Activated CD4-positive, alpha-beta memory T cell treated with anti-CD3 and anti-CD28 coated beads, Interleukin-2, amount 10 ng/mL, durations not matched to agents 7 days and 5 days (primary cell): ENCODE data around the gene COPE. TPM values are rescaled to one million over a fixed set of nuclear protein-coding genes. Genes with fewer than 3 reads are reported as not detected.

Source experiments
- CTCF ChIA-PET: fragments of 350-600 bp; sonication (Branson Sonifier 250); formaldehyde crosslinking; loops from one replicate; lab custom pipeline; 2021; ENCODE audit warnings: antibody characterized with exemption, inconsistent platforms; lab: Charles Lee
- POLR2A ChIA-PET: fragments of 350-600 bp; sonication (Branson Sonifier 250); formaldehyde crosslinking; loops from one replicate; lab custom pipeline; 2021; ENCODE audit warnings: antibody characterized with exemption; lab: Charles Lee
- DNase-seq: peaks from one replicate; pipeline ENCODE4 v3.0.0-alpha.2; 2020
- H3K27ac Mint-ChIP-seq: one replicate; pipeline ENCODE4 v1.8.0; 2021; ENCODE audit warnings: mild to moderate bottlenecking, mixed read lengths
- H3K27me3 Mint-ChIP-seq: one replicate; pipeline ENCODE4 v1.8.0; 2021; ENCODE audit warnings: mixed read lengths
- H3K36me3 Mint-ChIP-seq: one replicate; pipeline ENCODE4 v1.8.0; 2021; ENCODE audit warnings: low read depth, mixed read lengths
- H3K4me1 Mint-ChIP-seq: one replicate; pipeline ENCODE4 v1.8.0; 2021; ENCODE audit warnings: mixed read lengths
- H3K4me3 Mint-ChIP-seq: one replicate; pipeline ENCODE4 v1.8.0; 2021; ENCODE audit warnings: mild to moderate bottlenecking, mixed read lengths
- H3K9me3 Mint-ChIP-seq: one replicate; pipeline ENCODE4 v1.8.0; 2021; ENCODE audit warnings: mixed read lengths
- total RNA-seq, 2 experiments: library from RNA; stranded (reverse); gene quantifications; one replicate each; pipeline ENCODE4 v1.2.3, GENCODE V29; 2021

COPE gene
- total RNA-seq, 2 experiments from 2014 or later: 274 to 278 TPM

DNA sequence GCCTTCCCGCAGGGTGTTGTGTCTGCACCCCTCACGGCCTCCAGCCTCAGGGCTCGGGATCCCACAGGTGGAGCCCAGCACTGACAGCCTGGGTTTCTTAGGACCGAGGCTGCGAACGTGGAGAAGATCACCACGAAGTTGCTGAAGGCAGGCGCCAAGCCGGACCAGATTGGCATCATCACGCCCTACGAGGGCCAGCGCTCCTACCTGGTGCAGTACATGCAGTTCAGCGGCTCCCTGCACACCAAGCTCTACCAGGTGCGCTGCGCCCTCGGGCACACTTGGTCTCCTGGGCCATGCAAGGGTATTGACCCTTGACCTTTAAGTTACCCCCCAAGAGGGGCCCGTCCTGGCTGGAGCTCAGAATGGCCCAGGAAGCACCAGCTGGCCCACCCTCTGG lies 58.5 kb downstream of the COPE start:
- Mint-ChIP-seq H3K27me3 (no peaks in the 10 kb centered on the region), H3K36me3 (peaks cover 72% of the 10 kb centered on the region), H3K4me1 (peaks cover 3% of the 10 kb centered on the region), H3K4me3 (no peak overlapping the region), H3K9me3 (no peaks in the 10 kb centered on the region), H3K27ac (no peak overlapping the region)
- POLR2A ChIA-PET: no interaction called here
- CTCF ChIA-PET: no interaction called here
- no peak for DNase-seq

DNA sequence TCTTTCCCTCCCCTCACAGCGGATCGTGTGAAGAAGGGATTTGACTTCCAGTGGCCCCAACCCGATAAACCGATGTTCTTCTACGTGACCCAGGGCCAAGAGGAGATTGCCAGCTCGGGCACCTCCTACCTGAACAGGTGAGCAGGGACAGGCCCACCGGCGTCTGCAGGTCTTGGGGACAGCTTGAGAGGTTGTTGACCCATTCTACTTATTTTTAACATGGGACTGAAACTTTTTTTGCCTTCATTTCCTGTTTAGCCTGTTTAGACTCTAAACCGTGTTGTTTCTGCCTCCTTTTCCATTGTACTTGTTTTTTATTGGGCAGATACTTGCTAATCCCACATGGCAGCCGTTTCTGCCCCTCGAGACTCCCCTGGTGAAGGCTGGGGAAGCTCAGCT lies 58.9 kb downstream of the COPE start:
- H3K9me3 Mint-ChIP-seq: no peaks in the 10 kb centered on the region
- peaks cover 3% of the 10 kb centered on the region for H3K4me1 Mint-ChIP-seq
- DNase-seq: no peak
- no peak overlapping the region for H3K27ac Mint-ChIP-seq
- H3K4me3 Mint-ChIP-seq: no peak overlapping the region
- no peaks in the 10 kb centered on the region for H3K27me3 Mint-ChIP-seq
- POLR2A ChIA-PET: no interaction called here
- CTCF ChIA-PET: no interaction called here
- H3K36me3 Mint-ChIP-seq: peaks cover 73% of the 10 kb centered on the region

DNA sequence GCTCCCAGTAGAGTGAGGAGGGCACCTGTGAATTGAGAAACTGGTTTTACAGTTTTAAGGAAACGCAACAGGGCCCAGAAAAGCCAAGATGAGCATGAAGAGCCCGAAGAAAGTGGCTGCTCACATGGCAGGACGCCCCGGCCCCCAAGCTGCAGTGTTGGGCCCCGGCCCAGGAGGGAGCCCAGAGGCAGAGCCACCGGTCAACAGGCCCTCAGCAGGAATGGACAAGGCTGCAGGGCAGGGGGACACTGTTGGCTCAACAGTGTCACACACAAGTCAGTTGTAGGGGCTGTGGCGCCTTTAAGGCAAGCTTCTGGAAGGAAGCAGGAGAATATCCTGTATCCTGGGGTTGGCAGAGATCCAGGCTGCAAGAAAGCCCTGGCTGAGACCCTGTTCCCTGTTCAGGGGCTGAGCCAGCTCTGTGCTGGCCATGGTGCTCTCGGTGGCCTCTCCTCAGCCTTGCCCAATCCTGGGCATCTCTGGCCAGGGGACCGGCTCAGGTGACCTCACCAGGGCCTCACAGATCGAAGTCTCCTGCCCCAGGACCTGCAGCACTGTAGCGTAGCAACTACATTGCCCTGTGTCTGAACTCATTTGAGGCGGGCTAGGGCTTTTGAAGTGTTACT lies 59.4 kb downstream of the COPE start:
- no peak for DNase-seq

DNA sequence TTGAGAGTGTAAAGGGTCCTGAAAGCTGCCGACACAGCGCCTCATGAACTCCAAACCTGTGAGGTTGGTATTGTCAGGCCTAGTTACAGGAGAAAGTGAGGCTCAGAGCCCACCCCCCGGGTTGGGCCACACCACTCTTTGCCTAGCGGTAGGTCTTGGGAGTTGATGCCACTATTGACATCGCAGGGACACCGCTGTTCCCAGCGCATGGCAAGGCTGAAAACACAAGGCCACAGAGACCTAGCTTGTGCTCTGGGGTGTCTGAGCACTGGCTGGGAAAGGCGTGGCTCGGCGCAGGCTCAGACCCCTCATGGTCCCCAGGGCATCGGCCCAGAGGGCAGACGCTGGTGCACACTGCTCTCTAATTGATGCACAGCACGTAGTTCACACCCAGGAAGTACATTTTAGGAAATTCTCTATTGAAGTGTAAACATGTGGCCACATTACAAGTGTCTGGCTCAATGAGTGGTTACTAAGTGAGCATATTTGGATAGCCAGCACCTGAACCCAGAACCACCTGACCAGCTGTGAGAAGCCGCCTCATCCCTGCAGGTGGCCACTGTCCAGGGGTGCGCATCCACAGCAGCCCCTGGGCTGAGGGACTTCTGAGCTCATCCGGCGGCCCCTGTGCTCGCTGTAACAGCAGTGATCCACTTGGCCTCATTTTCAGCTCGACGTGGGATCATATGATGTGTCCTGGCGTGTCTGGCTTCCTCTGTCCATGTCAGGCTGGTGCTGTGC lies 60.1 kb downstream of the COPE start:
- Mint-ChIP-seq H3K27ac (no peak overlapping the region), H3K4me1 (peaks cover 3% of the 10 kb centered on the region), H3K9me3 (no peaks in the 10 kb centered on the region), H3K36me3 (peaks cover 72% of the 10 kb centered on the region), H3K27me3 (no peaks in the 10 kb centered on the region), H3K4me3 (no peak overlapping the region)
- CTCF ChIA-PET: no interaction called here
- DNase-seq: no peak
- POLR2A ChIA-PET: interaction anchor here (0.9 to 1.3 kb wide), 2 partner anchors 9 to 10 kb away, joined by 3 read pairs; no protein-coding TSS in a partner anchor

More for the DNA sequence above, 59.4 kb downstream of the COPE start:
- Mint-ChIP-seq H3K27me3 (no peaks in the 10 kb centered on the region), H3K4me3 (no peak overlapping the region), H3K4me1 (peaks cover 3% of the 10 kb centered on the region), H3K9me3 (no peaks in the 10 kb centered on the region), H3K36me3 (peaks cover 72% of the 10 kb centered on the region), H3K27ac (no peak overlapping the region)
- ChIA-PET CTCF (no interaction called here), POLR2A (interaction anchor here (0.9 kb wide), 1 partner anchor 10 kb away, joined by 3 read pairs; no protein-coding TSS in a partner anchor)

DNA sequence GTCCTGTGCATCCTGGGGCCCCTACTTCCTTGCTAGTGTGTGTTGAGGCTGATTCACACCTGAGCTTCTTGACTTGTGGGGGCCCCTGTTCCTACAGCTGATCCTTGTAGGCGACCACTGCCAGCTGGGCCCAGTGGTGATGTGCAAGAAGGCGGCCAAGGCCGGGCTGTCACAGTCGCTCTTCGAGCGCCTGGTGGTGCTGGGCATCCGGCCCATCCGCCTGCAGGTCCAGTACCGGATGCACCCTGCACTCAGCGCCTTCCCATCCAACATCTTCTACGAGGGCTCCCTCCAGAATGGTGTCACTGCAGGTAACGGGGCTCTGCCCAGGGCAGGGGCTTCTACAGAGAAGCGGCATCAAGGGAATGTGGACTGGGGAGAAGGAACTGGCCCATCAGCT lies 62.0 kb downstream of the COPE start:
- H3K4me3 Mint-ChIP-seq: no peak overlapping the region
- H3K9me3 Mint-ChIP-seq: no peaks in the 10 kb centered on the region
- POLR2A ChIA-PET: interaction anchor here (1.8 kb wide), 1 partner anchor 25 kb away, joined by 5 read pairs; no protein-coding TSS in a partner anchor
- no peak for DNase-seq
- CTCF ChIA-PET: no interaction called here
- H3K36me3 Mint-ChIP-seq: peaks cover 75% of the 10 kb centered on the region
- H3K4me1 Mint-ChIP-seq: peaks cover 3% of the 10 kb centered on the region
- H3K27me3 Mint-ChIP-seq: no peaks in the 10 kb centered on the region
- no peak overlapping the region for H3K27ac Mint-ChIP-seq

DNA sequence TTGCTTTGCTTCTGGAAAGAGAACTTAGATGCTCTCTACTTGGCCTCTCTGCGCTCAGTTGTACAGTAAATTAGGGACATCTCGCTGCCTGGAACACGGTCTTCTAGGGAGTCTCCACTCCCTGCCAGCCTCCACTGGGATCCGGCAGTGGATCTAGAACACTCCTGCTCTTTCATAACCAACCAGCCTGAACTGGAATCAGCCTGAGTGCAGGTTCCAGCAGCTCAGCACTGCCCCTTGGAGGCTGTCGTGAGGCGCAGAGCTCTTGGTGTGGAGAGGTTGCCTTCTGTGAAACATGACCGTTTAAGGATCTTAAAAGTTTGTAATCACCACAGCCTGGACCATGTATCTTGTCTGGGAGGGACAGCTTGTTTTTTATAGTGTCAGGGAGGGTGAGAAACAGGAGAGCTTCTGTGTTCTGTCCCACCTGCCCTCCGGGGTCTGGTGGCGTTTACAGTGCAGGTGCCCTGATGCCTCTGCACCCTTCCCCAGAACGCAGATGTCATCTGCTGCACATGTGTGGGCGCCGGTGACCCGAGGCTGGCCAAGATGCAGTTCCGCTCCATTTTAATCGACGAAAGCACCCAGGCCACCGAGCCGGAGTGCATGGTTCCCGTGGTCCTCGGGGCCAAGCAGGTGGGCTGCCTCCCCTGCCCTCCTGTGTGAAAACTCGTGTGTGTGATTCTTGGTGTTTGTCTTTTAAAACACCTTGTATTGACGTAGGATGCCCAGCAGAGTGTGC lies 62.6 kb downstream of the COPE start:
- Mint-ChIP-seq H3K4me3 (no peak overlapping the region), H3K9me3 (no peaks in the 10 kb centered on the region), H3K27me3 (no peaks in the 10 kb centered on the region), H3K4me1 (peaks cover 3% of the 10 kb centered on the region), H3K36me3 (peaks cover 73% of the 10 kb centered on the region), H3K27ac (no peak overlapping the region)
- CTCF ChIA-PET: interaction anchor here (1.2 to 2.0 kb wide), 3 partner anchors 9 to 14 kb away, joined by 3 to 11 read pairs (median 6); no protein-coding TSS in a partner anchor
- POLR2A ChIA-PET: interaction anchor here (0.8 to 1.8 kb wide), 2 partner anchors 24 to 256 kb away, joined by 3 to 5 read pairs; no protein-coding TSS in a partner anchor
- DNase-seq: no peak

DNA sequence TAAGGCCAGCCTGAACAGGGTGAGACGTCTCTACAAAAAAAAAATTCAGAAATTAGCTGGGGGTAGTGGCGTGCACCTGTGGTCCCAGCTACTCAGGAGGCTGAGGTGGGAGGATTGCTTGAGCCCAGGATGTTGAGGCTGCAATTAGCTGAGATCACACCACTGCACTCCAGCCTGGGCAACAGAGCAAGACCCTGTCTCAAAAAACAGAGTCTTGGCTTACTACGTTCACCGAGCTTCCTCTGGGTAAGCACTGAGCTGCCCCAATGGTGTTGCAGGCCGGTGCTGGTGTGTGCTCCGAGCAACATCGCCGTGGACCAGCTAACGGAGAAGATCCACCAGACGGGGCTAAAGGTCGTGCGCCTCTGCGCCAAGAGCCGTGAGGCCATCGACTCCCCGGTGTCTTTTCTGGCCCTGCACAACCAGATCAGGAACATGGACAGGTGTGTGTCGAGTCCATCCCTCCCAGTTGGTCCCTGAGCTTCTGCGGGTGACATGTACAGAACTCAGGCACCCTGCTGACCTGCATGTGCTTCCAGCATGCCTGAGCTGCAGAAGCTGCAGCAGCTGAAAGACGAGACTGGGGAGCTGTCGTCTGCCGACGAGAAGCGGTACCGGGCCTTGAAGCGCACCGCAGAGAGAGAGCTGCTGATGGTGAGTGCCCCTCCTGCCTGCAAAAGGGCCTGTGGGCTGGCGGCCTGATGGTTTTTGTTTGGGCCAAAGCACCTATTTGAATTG lies 63.4 kb downstream of the COPE start:
- H3K9me3 Mint-ChIP-seq: no peaks in the 10 kb centered on the region
- no peak for DNase-seq
- peaks cover 73% of the 10 kb centered on the region for H3K36me3 Mint-ChIP-seq
- H3K4me3 Mint-ChIP-seq: no peak overlapping the region
- H3K27me3 Mint-ChIP-seq: no peaks in the 10 kb centered on the region
- POLR2A ChIA-PET: interaction anchor here (0.8 to 1.8 kb wide), 4 partner anchors 8 to 266 kb away, joined by 3 to 5 read pairs (median 3); no protein-coding TSS in a partner anchor
- peaks cover 3% of the 10 kb centered on the region for H3K4me1 Mint-ChIP-seq
- H3K27ac Mint-ChIP-seq: no peak overlapping the region
- CTCF ChIA-PET: interaction anchor here (1.2 to 2.0 kb wide), 3 partner anchors 9 to 13 kb away, joined by 3 to 11 read pairs (median 6); no protein-coding TSS in a partner anchor

DNA sequence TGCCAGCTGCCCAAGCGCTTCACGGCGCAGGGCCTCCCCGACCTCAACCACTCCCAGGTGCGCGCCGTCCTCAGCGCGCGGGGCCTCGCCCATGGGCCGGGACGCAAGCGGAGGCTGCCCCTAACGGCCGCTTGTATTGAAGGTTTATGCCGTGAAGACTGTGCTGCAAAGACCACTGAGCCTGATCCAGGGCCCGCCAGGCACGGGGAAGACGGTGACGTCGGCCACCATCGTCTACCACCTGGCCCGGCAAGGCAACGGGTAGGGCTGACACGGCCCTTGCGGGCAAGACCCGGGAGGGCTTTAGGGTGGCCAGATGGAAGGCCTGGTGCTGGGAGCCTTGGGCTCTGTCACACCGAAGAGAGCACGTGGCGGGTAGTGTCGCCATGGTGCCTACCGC lies 64.2 kb downstream of the COPE start:
- Mint-ChIP-seq H3K9me3 (no peaks in the 10 kb centered on the region), H3K27ac (no peak overlapping the region), H3K36me3 (peaks cover 76% of the 10 kb centered on the region), H3K4me1 (peaks cover 8% of the 10 kb centered on the region), H3K4me3 (no peak overlapping the region), H3K27me3 (no peaks in the 10 kb centered on the region)
- ChIA-PET POLR2A (interaction anchor here (1.0 to 1.3 kb wide), 2 partner anchors 9 to 266 kb away, joined by 3 read pairs; no protein-coding TSS in a partner anchor), CTCF (interaction anchor here (2.0 kb wide), 1 partner anchor 8 kb away, joined by 11 read pairs; no protein-coding TSS in a partner anchor)
- DNase-seq: no peak

DNA sequence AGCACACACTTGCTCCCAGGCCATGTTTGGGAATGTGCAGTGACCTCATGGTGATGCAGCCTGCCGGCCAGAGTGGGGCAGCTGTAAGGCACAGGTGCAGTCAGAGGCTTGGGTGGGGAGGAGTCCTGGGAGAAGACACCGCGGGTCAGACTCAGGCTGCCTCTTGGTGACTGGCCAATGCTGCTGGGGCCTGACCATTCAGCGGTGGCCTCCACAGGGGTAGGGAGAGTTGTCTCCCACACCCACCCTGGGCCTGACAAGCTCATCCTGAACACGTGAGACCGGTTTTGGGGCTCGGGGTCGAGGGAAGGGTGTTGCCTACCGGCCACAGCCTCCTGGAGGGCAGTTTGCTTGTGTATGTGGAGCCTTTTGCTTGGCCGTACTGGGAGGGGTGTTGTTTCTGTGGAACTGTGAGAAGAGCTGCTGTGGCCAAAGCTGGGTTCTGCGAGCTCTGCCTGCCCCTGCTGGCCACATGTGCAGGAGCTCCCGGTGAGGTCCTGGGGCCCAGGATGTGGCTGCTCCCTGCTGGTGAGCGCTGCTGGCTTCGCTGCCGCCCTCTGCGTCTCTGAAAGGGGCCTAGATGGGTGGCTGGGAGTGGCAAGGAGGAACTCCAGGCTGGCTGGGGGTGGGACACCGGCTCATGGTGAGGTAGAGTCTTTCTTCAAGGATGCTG lies 65.3 kb downstream of the COPE start:
- no peaks in the 10 kb centered on the region for H3K27me3 Mint-ChIP-seq
- peaks cover 19% of the 10 kb centered on the region for H3K4me1 Mint-ChIP-seq
- no peak overlapping the region for H3K4me3 Mint-ChIP-seq
- ChIA-PET CTCF (interaction anchor here (0.6 kb wide), 1 partner anchor 375 kb away, joined by 5 read pairs; no protein-coding TSS in a partner anchor), POLR2A (interaction anchor here (1.3 kb wide), 1 partner anchor 10 kb away, joined by 3 read pairs; no protein-coding TSS in a partner anchor)
- H3K36me3 Mint-ChIP-seq: peaks cover 84% of the 10 kb centered on the region
- no peak for DNase-seq
- H3K9me3 Mint-ChIP-seq: no peaks in the 10 kb centered on the region
- no peak overlapping the region for H3K27ac Mint-ChIP-seq

DNA sequence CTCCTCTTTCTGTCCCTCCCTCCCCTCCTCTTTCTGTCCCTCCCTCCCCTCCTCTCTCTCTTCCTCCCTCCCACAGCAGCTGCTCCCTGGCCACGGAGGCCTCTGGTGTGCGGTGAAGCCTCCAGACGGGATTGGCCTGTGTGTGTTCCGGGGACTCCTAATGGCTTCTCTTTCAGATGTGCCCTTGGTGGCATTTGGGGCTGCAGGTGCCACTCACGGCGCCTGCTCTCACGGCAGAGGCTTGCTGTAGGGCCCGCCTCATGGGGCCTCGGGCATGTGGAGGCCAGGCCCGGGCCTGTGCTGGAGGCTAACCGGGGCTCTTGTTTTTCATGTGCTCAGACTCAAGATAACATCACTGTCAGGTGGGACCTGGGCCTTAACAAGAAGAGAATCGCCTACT lies 66.5 kb downstream of the COPE start:
- POLR2A ChIA-PET: interaction anchor here (1.2 kb wide), 1 partner anchor 24 kb away, joined by 3 read pairs; no protein-coding TSS in a partner anchor
- H3K27me3 Mint-ChIP-seq: no peaks in the 10 kb centered on the region
- H3K4me1 Mint-ChIP-seq: peaks cover 31% of the 10 kb centered on the region
- H3K36me3 Mint-ChIP-seq: peaks cover 87% of the 10 kb centered on the region
- H3K9me3 Mint-ChIP-seq: no peaks in the 10 kb centered on the region
- no peak overlapping the region for H3K27ac Mint-ChIP-seq
- CTCF ChIA-PET: no interaction called here
- H3K4me3 Mint-ChIP-seq: no peak overlapping the region
- no peak for DNase-seq

DNA sequence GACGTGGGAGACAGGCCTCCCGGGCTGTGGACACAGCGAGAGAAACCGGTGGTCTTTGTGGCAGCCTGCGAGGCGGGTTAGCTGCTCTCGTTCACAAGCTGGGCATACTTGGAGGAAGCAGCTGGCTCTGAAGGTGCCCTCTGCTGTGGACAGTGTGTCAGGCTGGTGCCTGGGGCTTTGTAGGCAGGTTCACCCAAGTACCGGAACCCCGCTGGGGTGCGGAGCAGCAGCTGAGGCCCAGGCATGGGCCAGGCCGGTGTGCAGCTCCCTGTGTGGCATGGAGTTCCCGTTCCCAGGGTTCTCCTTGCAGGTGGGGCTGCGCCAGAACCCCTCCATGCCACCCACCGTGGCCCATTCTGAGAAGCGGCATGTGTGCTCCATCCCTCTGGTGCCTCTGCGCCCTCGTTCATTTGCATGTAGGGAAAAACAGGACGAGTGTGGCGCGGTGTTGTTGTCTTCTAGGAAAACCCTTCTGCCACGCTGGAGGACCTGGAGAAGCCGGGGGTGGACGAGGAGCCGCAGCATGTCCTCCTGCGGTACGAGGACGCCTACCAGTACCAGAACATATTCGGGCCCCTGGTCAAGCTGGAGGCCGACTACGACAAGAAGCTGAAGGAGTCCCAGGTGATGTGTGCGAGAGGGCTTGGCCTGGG lies 67.4 kb downstream of the COPE start:
- peaks cover 90% of the 10 kb centered on the region for H3K36me3 Mint-ChIP-seq
- no peaks in the 10 kb centered on the region for H3K27me3 Mint-ChIP-seq
- ChIA-PET CTCF (no interaction called here), POLR2A (interaction anchor here (1.2 to 2.5 kb wide), 3 partner anchors 15 to 25 kb away, joined by 3 to 13 read pairs (median 3); partner anchors contain the start of gene UPF1)
- H3K4me1 Mint-ChIP-seq: peaks cover 40% of the 10 kb centered on the region
- H3K9me3 Mint-ChIP-seq: no peaks in the 10 kb centered on the region
- no peak overlapping the region for H3K27ac Mint-ChIP-seq
- DNase-seq: no peak
- no peak overlapping the region for H3K4me3 Mint-ChIP-seq
